Measurements from ENCODE around the gene FBXL15.

FBXL15 gene

DNA sequence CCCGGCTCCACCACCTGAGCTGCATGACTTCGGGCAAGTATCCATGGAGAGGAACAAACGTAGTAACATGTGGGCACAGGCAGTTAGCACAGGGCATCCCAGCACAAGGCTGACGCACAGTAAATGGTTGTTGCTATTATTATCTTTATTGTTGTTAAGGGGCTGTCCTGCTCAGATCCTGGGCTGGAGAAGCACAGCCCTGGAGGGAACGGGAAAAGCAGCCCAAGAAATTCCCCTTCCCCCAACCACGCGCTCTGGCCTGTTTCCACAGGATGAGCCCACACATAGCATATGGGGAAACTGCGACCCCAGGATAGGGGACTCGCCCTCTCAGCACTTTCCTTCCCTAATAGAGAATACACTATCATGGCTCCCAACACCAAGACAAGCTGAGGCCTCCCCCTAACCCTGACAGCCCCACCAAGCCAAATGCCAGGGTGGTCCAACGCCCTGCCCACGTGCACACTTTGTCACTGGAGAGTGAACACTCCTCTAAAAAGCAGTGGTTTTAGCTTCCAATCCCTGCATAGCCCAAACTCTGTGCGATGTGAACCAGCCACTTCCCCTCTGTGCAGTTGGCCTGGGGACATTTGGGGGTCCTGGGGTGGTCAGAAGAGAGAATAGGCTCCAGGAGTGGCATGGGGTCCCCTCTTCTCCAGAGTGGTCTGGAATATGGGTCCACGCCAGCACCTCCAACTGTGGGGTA is 13.1 kb upstream of the FBXL15 start:
- TF ChIP-seq TCF4 (CRISPR knock-in tag; IDR thresholded peaks at IDR 0.05; ENCODE audit: borderline replicate concordance) (no peak), PPARA (CRISPR knock-in tag; IDR thresholded peaks at IDR 0.05; ENCODE audit: borderline replicate concordance) (no peak), BACH2 (CRISPR knock-in tag; IDR thresholded peaks at IDR 0.05; ENCODE audit: borderline replicate concordance) (no peak), RARB (CRISPR knock-in tag; IDR thresholded peaks at IDR 0.05) (no peak)
- no peak for ATAC-seq

GRCh38 chr10:102408131-102408727 is 12.4 kb upstream of the FBXL15 start:
- ATAC-seq = no peak
- no peak for TF ChIP-seq BACH2 (CRISPR knock-in tag; IDR thresholded peaks at IDR 0.05; ENCODE audit: borderline replicate concordance)
- TF ChIP-seq, protein P1, sequence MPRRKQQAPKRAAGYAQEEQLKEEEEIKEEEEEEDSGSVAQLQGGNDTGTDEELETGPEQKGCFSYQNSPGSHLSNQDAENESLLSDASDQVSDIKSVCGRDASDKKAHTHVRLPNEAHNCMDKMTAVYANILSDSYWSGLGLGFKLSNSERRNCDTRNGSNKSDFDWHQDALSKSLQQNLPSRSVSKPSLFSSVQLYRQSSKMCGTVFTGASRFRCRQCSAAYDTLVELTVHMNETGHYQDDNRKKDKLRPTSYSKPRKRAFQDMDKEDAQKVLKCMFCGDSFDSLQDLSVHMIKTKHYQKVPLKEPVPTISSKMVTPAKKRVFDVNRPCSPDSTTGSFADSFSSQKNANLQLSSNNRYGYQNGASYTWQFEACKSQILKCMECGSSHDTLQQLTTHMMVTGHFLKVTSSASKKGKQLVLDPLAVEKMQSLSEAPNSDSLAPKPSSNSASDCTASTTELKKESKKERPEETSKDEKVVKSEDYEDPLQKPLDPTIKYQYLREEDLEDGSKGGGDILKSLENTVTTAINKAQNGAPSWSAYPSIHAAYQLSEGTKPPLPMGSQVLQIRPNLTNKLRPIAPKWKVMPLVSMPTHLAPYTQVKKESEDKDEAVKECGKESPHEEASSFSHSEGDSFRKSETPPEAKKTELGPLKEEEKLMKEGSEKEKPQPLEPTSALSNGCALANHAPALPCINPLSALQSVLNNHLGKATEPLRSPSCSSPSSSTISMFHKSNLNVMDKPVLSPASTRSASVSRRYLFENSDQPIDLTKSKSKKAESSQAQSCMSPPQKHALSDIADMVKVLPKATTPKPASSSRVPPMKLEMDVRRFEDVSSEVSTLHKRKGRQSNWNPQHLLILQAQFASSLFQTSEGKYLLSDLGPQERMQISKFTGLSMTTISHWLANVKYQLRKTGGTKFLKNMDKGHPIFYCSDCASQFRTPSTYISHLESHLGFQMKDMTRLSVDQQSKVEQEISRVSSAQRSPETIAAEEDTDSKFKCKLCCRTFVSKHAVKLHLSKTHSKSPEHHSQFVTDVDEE (CRISPR knock-in tag; IDR thresholded peaks at IDR 0.05) = no peak
- no peak for TF ChIP-seq GLIS3 (CRISPR knock-in tag; IDR thresholded peaks at IDR 0.05)
- TF ChIP-seq ZNF8 (CRISPR knock-in tag; IDR thresholded peaks at IDR 0.05) = no peak
- no peak for TF ChIP-seq POU6F1 (CRISPR knock-in tag; IDR thresholded peaks at IDR 0.05; ENCODE audit: borderline replicate concordance, low read depth)
- no peak for TF ChIP-seq PPARA (CRISPR knock-in tag; IDR thresholded peaks at IDR 0.05; ENCODE audit: borderline replicate concordance)
- TF ChIP-seq, protein P2, sequence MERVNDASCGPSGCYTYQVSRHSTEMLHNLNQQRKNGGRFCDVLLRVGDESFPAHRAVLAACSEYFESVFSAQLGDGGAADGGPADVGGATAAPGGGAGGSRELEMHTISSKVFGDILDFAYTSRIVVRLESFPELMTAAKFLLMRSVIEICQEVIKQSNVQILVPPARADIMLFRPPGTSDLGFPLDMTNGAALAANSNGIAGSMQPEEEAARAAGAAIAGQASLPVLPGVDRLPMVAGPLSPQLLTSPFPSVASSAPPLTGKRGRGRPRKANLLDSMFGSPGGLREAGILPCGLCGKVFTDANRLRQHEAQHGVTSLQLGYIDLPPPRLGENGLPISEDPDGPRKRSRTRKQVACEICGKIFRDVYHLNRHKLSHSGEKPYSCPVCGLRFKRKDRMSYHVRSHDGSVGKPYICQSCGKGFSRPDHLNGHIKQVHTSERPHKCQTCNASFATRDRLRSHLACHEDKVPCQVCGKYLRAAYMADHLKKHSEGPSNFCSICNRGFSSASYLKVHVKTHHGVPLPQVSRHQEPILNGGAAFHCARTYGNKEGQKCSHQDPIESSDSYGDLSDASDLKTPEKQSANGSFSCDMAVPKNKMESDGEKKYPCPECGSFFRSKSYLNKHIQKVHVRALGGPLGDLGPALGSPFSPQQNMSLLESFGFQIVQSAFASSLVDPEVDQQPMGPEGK (CRISPR knock-in tag; IDR thresholded peaks at IDR 0.05; ENCODE audit: borderline replicate concordance) = no peak
- no peak for TF ChIP-seq ZNF70 (CRISPR knock-in tag; IDR thresholded peaks at IDR 0.05)
- no peak for TF ChIP-seq TCF4 (CRISPR knock-in tag; IDR thresholded peaks at IDR 0.05; ENCODE audit: borderline replicate concordance)
- no peak for TF ChIP-seq ZFP3 (CRISPR knock-in tag; IDR thresholded peaks at IDR 0.05)
- no peak for TF ChIP-seq CSRNP3 (CRISPR knock-in tag; IDR thresholded peaks at IDR 0.05)
- TF ChIP-seq ARNTL (CRISPR knock-in tag; IDR thresholded peaks at IDR 0.05; ENCODE audit: borderline replicate concordance, low read depth) = no peak
- no peak for TF ChIP-seq TOX (CRISPR knock-in tag; IDR thresholded peaks at IDR 0.05; ENCODE audit: borderline replicate concordance)
- no peak for TF ChIP-seq CSDC2 (CRISPR knock-in tag; IDR thresholded peaks at IDR 0.05)
- TF ChIP-seq ZNF565 (CRISPR knock-in tag; conservative IDR thresholded peaks at IDR 0.05; ENCODE audit: low read depth) = no peak

- ATAC-seq = peak; percentile 10; the same call in 2 of the 3 replicates
- TF ChIP-seq SNAI2 (CRISPR knock-in tag; IDR thresholded peaks at IDR 0.05) (no peak), PPARA (CRISPR knock-in tag; IDR thresholded peaks at IDR 0.05; ENCODE audit: borderline replicate concordance) (no peak), ZNF70 (CRISPR knock-in tag; IDR thresholded peaks at IDR 0.05) (no peak), ZNF565 (CRISPR knock-in tag; conservative IDR thresholded peaks at IDR 0.05; ENCODE audit: low read depth) (no peak), ZFP3 (CRISPR knock-in tag; IDR thresholded peaks at IDR 0.05) (no peak), CSRNP3 (CRISPR knock-in tag; IDR thresholded peaks at IDR 0.05) (no peak), ZNF8 (CRISPR knock-in tag; IDR thresholded peaks at IDR 0.05) (no peak)
- TF ChIP-seq, protein P1 (CRISPR knock-in tag; IDR thresholded peaks at IDR 0.05) = no peak
- TF ChIP-seq, protein P2 (CRISPR knock-in tag; IDR thresholded peaks at IDR 0.05; ENCODE audit: borderline replicate concordance) = no peak
These were observed 11.7 kb upstream of the FBXL15 start for GRCh38 chr10:102408728-102409603.

Data from SK-N-SH treated with all-trans-retinoic acid at 6 μM for 48 hours (cell line).